Testis (tissue), 2 donors: Measurements from ENCODE around the gene SHE.

Source experiments
- POLR2A ChIP-seq: fragments of 450-650 bp; IDR thresholded peaks from one replicate; pipeline ENCODE4 v1.6.1; 2017; ENCODE audit warnings: antibody characterized with exemption, mild to moderate bottlenecking, moderate library complexity
- TF ChIP-seq, protein P1 (sequence below), 3 experiments: fragments of 450-650 bp in 2 of 3; fragments of 200-600 bp in 1 of 3; sonication (generic) in 1 of 3; IDR thresholded peaks; one replicate each; pipeline ENCODE4 v1.5.1; 2016 to 2019; ENCODE audit warnings: antibody characterized with exemption in 3 of 3, mild to moderate bottlenecking in 2 of 3, moderate library complexity in 1 of 3

- TF ChIP-seq, protein P1, sequence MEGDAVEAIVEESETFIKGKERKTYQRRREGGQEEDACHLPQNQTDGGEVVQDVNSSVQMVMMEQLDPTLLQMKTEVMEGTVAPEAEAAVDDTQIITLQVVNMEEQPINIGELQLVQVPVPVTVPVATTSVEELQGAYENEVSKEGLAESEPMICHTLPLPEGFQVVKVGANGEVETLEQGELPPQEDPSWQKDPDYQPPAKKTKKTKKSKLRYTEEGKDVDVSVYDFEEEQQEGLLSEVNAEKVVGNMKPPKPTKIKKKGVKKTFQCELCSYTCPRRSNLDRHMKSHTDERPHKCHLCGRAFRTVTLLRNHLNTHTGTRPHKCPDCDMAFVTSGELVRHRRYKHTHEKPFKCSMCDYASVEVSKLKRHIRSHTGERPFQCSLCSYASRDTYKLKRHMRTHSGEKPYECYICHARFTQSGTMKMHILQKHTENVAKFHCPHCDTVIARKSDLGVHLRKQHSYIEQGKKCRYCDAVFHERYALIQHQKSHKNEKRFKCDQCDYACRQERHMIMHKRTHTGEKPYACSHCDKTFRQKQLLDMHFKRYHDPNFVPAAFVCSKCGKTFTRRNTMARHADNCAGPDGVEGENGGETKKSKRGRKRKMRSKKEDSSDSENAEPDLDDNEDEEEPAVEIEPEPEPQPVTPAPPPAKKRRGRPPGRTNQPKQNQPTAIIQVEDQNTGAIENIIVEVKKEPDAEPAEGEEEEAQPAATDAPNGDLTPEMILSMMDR (IDR thresholded peaks at IDR 0.05) = no peak
- no peak for TF ChIP-seq POLR2A
Observed at GRCh38 chr1:154435599-154436200, 66.5 kb downstream of the SHE start.
